Fibroblast of the aortic adventitia (primary cell): ENCODE measurements around the gene IL17REL. TPM values are rescaled to one million over a fixed set of nuclear protein-coding genes. Genes with fewer than 3 reads are reported as not detected.

Experiments
- DNase-seq: peaks from one replicate; pipeline ENCODE4 v3.0.0-alpha.2; 2010; ENCODE audit warnings: low read depth
- H3K4me3 ChIP-seq: 2 replicates; pipeline ENCODE4 v1.5.1; 2011; ENCODE audit warnings: low read depth, mild to moderate bottlenecking, control low read depth, low read length, moderate library complexity
- total RNA-seq: library from RNA; depleted of rRNA; stranded (reverse); fragments of >200 nt; gene quantifications from 2 replicates; pipeline ENCODE4 v1.2.3, GENCODE V29; 2012; ENCODE audit warnings: low replicate concordance
- TF ChIP-seq, protein P1 (sequence below): IDR thresholded peaks from 2 replicates; pipeline ENCODE4 v1.5.1; 2011; ENCODE audit warnings: mild to moderate bottlenecking, low read length, control low read depth, inconsistent platforms; ENCODE audit not compliant: insufficient read depth

IL17REL gene
- total RNA-seq, 1 donor, result not detected

DNA sequence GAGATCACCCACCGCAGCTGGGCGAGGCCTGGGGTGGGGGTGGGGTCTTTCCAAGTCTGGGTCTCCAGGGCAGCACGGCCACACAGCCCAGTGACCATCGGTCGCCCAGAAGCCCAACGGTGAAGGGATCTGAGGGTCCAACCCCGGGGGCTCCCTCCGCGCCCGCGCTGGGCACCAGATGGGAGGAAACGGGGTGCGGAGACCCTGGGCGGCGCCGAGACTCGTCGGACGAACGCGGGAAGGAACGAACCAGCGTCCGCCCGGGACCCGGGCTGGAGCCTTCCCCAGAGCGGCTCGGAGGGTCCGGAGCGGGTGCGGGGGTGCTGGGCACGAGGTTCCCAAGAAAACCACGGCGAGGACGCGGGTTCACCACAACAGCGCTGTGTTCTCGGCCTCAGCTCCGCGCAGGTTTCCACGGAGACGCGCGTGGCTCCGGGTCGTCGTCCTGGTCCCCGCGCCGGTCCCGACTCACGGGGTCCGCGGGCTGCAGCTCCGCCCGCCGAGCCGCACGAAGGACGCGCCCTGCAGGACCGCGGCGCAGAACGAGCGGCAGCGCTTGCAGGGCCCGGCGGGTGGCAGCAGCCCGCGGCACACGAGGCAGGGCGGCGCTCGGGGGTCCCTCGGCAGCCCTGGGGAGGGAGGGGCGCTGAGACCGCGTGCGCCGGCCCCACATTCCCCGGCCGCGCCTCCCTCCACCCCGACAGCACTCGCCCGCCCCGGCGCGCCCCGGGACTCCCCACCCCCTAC is 2.3 kb upstream of the IL17REL start:
- TF ChIP-seq, protein P1, sequence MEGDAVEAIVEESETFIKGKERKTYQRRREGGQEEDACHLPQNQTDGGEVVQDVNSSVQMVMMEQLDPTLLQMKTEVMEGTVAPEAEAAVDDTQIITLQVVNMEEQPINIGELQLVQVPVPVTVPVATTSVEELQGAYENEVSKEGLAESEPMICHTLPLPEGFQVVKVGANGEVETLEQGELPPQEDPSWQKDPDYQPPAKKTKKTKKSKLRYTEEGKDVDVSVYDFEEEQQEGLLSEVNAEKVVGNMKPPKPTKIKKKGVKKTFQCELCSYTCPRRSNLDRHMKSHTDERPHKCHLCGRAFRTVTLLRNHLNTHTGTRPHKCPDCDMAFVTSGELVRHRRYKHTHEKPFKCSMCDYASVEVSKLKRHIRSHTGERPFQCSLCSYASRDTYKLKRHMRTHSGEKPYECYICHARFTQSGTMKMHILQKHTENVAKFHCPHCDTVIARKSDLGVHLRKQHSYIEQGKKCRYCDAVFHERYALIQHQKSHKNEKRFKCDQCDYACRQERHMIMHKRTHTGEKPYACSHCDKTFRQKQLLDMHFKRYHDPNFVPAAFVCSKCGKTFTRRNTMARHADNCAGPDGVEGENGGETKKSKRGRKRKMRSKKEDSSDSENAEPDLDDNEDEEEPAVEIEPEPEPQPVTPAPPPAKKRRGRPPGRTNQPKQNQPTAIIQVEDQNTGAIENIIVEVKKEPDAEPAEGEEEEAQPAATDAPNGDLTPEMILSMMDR, result no peak
- no peak for DNase-seq
- H3K4me3 ChIP-seq, result no peak overlapping the region

DNA sequence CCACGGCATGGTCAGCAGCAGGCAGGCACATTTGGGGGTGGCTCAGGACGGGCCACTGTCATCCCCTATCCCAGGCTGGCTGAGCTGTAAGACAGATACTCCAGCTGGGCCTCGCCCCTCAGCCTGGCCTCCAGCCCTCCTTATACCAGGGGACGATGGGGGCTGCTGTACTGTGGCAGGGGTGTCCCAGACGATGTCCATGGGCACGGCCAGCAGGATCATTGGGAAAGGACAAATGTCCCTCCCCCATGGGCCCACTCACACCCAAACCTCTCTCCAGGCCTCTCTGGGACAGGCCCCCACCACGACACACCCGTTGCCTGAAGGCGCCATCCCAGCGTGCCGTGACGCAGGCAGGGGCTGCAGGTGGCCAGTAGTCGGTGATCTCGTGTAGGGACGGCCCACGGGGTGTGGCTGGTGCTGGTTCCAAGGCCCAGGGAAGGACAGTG is 1.5 kb upstream of the IL17REL start:
- TF ChIP-seq, protein P1, result no peak
- H3K4me3 ChIP-seq, result no peak overlapping the region
- no peak for DNase-seq

DNA sequence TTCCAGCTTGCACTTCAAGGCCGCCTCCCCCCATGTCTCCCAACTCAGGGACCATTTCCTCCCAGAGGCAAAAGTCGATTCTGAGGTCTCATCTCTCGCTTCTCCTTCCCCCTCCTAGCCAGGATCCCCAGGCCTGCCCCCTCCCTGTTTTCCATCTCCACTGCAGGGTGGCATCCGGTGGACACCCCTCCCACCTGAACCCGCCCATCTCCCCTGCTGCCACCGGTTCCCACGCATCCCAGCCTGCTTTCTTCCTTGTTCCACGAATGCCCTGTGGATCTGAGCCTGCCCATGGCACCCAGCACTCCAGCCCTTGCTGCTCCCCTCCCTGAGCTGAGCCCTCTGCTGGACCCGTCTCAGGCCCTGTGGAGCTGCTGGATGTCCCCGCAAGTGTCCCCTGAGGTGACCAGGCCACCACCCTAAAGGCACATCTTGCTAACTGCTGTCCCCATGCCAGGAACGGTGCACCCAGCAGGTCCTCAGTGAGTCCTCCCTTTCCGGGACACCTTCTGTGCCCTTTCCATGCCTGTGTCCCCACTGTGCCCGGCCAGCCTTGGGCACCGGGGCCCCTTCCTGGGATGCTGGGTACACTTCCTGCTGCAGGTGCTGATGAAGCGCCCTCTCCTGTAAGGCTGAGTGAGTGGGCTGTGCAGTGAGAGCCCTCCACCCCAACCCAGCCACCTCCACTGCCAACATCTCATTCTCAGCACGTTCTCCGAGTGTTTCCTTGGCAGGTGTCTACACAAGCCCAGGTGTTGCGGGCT is 936 bp downstream of the IL17REL start:
- TF ChIP-seq, protein P1, result no peak
- no peak overlapping the region for H3K4me3 ChIP-seq
- no peak for DNase-seq

DNA sequence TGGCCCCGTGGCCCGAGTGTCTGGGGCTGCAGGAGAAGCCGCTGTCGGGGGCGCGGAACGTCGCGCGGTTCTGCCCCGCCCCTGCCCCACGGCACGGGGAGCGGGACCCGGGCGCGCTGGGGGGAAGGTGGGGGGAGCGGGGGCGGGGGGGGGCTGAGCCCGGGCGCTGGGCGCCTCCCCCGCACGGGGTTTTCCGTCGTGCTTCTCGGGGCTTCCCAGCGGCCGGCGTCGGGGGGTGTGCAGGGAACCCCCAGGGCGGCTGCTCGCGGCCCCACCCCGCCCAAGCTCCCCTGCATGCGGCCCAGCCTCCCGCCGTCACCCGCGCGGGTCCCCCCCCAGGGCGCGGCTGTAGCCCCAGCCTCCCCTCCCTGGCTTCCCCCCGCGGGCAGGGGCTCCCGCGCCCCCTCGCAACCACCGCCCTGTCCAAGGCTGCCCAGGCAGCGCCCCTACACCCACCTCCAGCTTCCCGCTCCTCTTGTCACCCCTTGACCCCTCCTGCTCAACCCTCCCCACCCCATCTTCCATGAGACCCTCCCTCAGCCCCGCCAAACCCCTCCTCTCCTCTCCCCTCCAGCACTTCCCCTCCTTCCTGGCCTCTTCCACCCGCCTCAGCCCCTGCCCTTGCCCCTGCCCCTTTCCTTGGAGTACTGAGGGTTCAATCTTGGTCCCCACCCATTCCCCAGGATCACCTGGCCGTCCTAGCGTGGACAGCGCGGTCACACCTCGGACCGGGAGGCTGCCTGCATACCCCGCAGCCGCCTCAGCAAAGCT is 1.7 kb downstream of the IL17REL start:
- TF ChIP-seq, protein P1, result no peak
- no peak overlapping the region for H3K4me3 ChIP-seq
- no peak for DNase-seq

DNA sequence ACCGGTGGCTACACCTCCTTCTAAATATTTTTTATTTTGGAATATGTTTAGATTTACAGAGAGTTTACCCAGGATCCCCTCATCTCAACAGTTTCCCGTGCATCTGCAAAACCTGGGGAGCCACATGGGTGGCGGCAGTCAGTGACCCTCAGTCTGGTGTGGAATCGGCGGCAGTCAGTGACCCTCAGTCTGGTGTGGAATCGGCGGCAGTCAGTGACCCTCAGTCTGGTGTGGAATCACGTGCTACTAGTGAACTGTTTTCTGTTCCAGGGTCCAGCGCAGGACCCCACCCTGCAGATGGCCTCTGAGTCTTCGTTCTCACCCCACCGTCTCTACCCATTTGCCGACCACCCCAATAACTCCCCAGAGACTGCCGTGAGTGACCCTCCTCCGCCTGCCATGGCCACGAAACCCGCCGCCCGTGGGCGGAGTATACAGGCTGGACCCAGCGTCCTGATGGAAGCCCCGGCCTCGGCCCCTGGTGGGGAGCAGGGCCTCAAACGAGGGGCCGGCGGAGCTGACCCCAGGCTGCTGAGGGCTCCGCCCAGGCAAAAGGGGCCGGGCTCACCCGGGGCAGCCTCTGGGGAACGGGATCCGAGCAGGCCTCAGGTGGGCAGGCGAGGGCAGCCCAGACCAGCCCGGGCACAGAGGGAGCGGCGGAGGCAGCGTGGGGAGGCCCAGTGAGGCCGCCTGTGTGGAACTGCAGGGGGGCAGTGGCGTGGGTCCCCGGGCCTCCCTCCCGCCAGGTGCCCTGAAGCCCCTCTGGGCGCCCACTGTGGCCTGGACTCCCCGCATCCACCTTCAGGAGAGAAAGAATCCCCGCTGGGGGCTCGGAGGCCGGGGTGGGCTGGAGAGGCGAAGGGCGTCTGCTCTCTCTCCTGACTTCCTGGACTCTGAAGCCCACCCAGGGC is 2.5 kb downstream of the IL17REL start:
- TF ChIP-seq, protein P1, result no peak
- no peak for DNase-seq

DNA sequence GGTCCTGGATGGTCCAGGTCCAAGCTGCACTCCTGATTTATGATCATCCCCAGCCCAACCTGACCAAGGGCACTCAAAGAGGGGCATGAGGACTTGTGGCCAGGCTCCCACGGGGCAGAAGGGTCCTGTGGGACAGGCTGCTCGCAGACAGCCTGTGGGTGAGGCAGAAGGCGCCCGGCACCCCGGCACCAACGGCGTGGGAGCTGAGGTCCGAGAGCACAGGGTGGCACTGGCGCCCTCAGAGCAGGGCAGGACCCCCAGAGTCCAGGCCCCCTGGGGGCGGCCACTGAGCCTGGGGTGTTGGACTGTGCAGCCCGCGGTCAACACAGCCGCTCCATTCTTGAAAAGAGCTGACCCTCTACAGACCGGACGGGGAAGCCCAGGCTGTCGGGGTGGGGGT is 3.3 kb downstream of the IL17REL start:
- no peak overlapping the region for H3K4me3 ChIP-seq
- TF ChIP-seq, protein P1, result no peak
- DNase-seq, result no peak

More for the DNA sequence above, 2.5 kb downstream of the IL17REL start:
- no peak overlapping the region for H3K4me3 ChIP-seq
